OCI-LY3 (cell line): ENCODE data around the gene GRIFIN.

Source experiments
- EZH2phosphoT487 ChIP-seq: fragments of 200-600 bp; shearing (Covaris generic); IDR thresholded peaks from 2 replicates; pipeline ENCODE4 v1.6.1; 2018; ENCODE audit warnings: antibody characterized with exemption, mixed run types, low read depth
- TF ChIP-seq, protein P1 (sequence below): fragments of 200-600, 300-600 bp; sonication (generic); IDR thresholded peaks from 2 replicates; pipeline ENCODE4 v1.5.1; 2014; ENCODE audit warnings: antibody characterized with exemption, low read length, low read depth

DNA sequence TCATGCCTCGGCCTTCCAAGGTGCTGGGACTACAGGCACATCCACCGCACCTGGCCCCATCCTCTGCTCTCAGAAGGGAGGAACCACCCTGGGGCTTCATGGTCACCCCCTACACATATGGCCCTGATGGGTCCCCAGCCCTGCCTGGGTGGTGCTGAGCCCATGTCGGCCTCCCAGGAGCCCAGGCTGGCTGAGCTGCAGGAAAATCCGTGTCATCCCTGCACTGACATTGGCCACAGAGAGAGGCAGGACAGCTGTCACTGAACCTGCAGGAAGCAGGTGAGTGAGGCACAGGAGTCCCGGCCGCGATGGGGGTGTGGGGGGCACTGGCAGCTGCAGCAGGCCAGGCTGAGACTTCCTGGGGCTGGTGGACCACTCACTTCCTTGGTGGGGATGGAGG, 8.0 kb downstream of the GRIFIN start:
- TF ChIP-seq, protein P1, sequence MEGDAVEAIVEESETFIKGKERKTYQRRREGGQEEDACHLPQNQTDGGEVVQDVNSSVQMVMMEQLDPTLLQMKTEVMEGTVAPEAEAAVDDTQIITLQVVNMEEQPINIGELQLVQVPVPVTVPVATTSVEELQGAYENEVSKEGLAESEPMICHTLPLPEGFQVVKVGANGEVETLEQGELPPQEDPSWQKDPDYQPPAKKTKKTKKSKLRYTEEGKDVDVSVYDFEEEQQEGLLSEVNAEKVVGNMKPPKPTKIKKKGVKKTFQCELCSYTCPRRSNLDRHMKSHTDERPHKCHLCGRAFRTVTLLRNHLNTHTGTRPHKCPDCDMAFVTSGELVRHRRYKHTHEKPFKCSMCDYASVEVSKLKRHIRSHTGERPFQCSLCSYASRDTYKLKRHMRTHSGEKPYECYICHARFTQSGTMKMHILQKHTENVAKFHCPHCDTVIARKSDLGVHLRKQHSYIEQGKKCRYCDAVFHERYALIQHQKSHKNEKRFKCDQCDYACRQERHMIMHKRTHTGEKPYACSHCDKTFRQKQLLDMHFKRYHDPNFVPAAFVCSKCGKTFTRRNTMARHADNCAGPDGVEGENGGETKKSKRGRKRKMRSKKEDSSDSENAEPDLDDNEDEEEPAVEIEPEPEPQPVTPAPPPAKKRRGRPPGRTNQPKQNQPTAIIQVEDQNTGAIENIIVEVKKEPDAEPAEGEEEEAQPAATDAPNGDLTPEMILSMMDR = no peak
- TF ChIP-seq EZH2phosphoT487 = no peak
